Measurements from ENCODE around the gene ZMYM4.
"Not testable (repeated sequence)": the region's sequence is repeated elsewhere in the genome, so short reads cannot be mapped to it uniquely, and the experiment has no call there.

ZMYM4 gene

GRCh38 chr1:35461966-35462651 is 193.6 kb downstream of the ZMYM4 start:
- DNase-seq = no peak

GRCh38 chr1:35463232-35463631 is 194.7 kb downstream of the ZMYM4 start:
- DNase-seq = no peak

GRCh38 chr1:35463749-35464148 is 195.2 kb downstream of the ZMYM4 start:
- DNase-seq = not testable (repeated sequence)

DNA sequence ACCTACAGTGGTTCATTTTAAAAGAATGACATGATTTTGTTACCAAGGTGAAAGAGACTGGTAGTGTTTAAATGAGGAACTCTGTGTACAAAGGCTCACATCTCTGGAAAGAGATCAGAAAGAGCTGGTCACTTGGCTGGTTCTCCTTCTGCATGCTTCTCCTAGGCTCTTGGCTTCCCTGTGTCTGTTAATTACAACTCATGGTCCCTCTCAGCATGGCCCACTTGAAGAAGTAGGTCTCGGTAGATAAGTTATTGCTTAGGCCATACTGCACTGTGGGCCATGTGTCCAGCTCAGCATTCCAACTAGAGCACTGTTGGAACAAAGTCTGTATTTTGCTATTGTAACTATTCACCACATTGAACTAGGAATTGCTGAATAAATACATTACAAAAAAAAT is 197.6 kb downstream of the ZMYM4 start:
- DNase-seq = no peak

DNA sequence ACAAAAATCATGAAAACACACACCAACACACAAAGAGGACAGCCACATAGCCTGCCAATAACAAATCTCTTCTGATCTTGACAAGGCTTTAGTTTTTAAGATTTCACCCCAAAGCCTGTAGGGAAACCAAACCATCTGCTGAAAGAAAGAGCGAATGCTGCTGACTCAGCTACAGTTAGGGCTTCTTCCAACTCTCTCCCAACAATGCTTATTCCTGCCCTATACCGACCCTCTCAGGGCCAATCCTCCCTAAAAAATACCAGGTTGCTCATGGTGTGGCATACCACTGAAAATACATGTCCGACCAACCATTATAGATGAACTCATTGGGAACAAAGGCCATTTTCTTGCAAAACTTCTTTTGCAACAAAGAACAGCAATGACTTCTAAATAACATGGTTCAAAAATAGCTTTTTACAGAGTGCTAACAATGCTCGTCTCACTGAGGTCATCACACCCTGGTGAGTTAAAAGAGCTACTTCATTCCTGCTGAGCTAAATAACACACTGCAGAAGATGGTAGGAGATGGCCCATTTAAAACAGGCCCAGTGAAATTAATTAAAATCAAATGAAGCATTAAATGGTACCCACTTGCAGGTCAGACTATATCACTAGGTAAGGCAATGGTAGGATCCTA is 202.6 kb downstream of the ZMYM4 start:
- DNase-seq = no peak

All from RPMI8226 (cell line).